Astrocyte of the spinal cord (primary cell): Measurements from ENCODE around the gene WFS1.

Source experiments
- DNase-seq: peaks from one replicate; pipeline ENCODE4 v3.0.0; 2011; ENCODE audit warnings: low read depth, low spot score
- H3K4me3 ChIP-seq: 2 replicates; pipeline ENCODE4 v1.5.1; 2011; ENCODE audit warnings: low read depth, mild to moderate bottlenecking, low read length, moderate library complexity
- in situ Hi-C: cut with HindIII; loops from 2 replicates; pipeline ENCODE4 v1.10.0; 2017; ENCODE audit warnings: low sequenced_read_pairs
- TF ChIP-seq, protein P1 (sequence below): IDR thresholded peaks from 2 replicates; pipeline ENCODE4 v1.5.1; 2012; ENCODE audit warnings: low read depth, mild to moderate bottlenecking, low read length, inconsistent platforms

The WFS1 gene

DNA sequence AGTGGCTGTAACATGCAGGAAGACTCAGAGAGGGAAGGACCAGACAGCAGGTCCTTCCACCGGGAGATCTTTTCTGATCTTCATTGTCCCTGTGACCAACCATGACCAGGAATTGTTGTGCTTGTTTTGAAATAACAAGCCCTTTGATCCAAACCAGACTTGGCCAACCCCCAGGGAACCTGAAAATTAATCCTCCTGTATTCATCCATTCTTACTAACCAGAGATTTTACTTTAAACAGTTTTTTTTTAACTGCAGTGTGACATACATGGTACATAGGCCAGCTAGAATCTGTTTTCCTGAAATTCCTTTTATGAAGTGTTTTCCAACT lies 4.0 kb downstream of the WFS1 start:
- in situ Hi-C loops: no loop called here
- no peak overlapping the region for H3K4me3 ChIP-seq
- no peak for DNase-seq
- TF ChIP-seq, protein P1, sequence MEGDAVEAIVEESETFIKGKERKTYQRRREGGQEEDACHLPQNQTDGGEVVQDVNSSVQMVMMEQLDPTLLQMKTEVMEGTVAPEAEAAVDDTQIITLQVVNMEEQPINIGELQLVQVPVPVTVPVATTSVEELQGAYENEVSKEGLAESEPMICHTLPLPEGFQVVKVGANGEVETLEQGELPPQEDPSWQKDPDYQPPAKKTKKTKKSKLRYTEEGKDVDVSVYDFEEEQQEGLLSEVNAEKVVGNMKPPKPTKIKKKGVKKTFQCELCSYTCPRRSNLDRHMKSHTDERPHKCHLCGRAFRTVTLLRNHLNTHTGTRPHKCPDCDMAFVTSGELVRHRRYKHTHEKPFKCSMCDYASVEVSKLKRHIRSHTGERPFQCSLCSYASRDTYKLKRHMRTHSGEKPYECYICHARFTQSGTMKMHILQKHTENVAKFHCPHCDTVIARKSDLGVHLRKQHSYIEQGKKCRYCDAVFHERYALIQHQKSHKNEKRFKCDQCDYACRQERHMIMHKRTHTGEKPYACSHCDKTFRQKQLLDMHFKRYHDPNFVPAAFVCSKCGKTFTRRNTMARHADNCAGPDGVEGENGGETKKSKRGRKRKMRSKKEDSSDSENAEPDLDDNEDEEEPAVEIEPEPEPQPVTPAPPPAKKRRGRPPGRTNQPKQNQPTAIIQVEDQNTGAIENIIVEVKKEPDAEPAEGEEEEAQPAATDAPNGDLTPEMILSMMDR: no peak

DNA sequence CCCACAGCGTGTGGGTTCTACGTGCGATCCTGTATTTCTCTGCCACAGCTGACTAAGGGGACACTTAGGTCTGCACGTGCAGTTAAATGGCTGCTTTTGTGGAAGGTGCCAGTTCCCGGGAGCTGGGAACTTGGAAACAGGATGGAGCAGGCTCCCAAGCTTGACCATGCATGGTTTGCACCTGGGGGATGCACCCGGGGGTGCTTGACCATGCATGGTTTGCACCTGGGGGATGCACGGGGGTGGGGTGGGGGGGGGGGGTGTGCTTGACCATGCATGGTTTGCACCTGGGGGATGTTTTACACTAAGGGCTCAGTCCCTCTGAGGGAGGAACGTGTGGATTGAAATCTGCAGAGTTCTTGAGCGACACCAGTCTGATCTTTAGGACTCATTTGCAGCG lies 5.7 kb downstream of the WFS1 start:
- DNase-seq: no peak
- in situ Hi-C loops: no loop called here
- TF ChIP-seq, protein P1: no peak

DNA sequence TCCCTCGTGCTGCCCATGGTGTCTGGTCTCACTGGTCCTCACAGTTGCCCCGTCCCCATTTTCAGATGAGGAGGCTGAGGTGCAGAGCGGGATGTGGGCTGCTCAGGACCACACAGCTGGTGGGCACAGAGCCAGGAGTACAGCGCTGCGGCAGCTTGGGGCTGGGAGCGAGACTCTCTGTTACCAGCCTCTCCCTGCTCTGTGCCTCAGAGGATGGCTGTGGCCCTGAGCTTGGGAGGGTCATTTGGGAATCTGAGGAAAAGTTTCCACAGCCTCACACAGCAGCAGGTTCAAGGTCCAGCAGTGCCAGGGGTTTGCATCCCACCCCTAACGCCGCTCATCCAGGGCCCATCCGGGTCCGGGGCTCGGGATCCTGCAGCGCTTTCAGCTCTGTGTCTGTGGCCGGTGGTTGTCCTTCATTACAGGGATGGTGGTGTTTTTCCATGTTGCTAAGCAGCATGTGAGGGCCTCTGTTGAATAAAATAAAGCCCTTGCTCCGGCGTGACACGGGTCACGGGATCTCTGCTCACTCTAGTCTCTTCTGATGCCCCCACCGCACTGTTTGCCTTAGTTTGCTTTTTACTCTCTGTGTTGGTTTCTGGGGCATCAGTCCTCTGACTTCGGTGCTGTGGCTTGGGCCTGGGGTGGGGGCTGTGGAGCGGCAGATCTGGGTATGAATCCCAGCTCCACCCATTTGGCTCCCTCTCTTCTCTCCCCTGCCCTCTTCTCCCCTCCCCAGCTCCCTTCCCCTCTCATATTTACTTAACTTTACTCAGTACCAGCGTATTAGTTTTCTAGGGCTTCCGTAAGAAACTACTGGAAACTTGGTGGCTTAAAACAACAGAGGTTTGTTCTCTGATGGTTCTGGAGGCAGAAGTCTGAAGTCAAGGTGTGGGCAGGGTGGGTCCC lies 6.5 kb downstream of the WFS1 start:
- TF ChIP-seq, protein P1: no peak
- H3K4me3 ChIP-seq: no peak overlapping the region
- no peak for DNase-seq
- in situ Hi-C loops: no loop called here

More for the DNA sequence above, 5.7 kb downstream of the WFS1 start:
- no peak overlapping the region for H3K4me3 ChIP-seq

DNA sequence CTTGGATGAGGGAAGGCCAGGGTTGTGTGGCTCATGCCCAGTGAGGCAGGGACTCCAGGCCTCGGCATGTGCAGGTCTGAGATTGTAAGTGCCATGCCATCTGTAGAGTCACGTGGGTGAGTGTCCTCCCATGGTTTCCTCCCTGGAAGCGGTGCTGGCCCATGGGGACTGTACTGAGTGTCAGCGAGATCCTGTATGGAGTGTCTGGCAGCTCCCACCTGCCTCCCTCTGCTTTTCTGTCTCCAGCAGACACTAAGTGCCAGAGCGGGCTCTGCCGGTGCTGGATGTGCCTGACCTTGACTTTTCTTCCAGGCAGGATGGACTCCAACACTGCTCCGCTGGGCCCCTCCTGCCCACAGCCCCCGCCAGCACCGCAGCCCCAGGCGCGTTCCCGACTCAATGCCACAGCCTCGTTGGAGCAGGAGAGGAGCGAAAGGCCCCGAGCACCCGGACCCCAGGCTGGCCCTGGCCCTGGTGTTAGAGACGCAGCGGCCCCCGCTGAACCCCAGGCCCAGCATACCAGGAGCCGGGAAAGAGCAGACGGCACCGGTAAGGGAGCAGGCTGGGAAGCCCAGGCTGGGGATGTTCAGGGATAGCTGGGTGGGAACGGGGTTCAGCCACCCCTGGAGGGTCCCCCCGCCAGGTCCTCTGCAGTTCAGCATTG lies 7.6 kb downstream of the WFS1 start:
- H3K4me3 ChIP-seq: no peak overlapping the region
- TF ChIP-seq, protein P1: no peak
- no peak for DNase-seq
- in situ Hi-C loops: no loop called here

DNA sequence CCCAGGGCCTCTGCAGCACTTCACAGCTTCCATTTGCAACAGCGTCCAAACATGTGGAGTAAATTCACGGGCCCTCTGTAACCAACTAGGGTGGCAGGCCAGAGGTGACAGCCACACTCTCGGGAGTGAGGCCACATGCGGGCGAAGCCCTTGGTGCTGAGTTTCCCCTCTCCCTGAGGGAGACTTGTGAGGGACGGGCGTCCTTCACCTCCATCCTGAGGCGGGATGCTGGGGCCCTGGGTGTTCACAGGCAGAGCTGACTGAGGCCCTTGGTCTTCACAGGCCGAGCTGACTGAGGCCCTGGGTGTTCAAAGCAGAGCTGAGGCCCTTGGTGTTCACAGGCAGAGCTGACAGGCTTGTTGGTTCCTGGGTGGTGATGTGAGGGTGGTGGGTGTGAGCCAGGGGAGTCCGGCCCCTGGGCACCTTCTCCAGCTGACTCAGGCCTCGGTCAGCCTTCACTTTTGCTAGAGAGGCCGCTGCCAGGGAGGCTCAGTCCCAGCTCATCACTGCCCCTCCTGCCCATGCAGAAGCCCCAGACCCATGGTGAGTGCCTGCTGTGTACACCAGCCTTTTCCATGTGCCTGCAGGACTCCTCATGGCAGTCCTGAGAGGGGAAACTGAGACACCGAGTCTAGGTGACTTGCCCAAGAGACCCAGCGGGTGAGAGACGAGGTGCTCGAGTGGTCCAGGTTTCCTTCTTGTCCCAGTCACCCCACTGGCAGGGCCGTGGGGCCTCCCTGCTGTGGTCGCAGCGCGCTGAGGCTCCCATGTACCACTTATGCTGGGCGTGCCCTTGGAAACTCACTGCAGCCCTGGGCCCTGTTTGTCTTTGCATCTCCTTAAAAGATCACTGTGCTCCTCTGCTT lies 8.5 kb downstream of the WFS1 start:
- no peak overlapping the region for H3K4me3 ChIP-seq
- in situ Hi-C loops: no loop called here
- TF ChIP-seq, protein P1: no peak
- DNase-seq: no peak

DNA sequence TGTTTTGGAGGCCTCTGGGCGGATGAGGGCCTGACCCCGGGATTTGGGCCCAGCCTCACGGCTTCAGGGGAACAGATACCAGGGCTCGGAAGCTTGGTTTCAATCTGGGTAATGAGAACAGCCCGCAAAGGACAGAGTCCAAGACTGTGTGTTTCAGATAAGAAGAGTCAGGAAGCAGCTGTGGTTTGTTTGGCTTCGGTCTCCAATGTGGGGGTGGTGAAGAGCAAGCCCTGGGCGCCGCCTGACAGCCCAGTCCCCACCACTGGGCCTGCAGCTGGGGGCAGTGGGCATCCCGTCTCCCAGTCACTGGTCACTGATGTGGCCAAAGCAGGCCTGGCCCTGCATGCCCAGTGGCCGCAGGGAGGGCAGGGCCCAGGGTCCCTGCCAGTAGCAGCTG lies 9.1 kb downstream of the WFS1 start:
- peak; percentile 12 for DNase-seq
- in situ Hi-C loops: no loop called here
- no peak overlapping the region for H3K4me3 ChIP-seq
- TF ChIP-seq, protein P1: no peak
